PC-9 (cell line): ENCODE measurements around the gene SDK2.

Experiments
- EZH2 ChIP-seq: fragments of 200-600 bp; sonication (generic); IDR thresholded peaks from 2 replicates; pipeline ENCODE4 v1.8.0; 2017; ENCODE audit warnings: antibody characterized with exemption, low read depth
- TF ChIP-seq, protein P1 (sequence below): fragments of 200-600 bp; sonication (generic); conservative IDR thresholded peaks from 2 replicates; pipeline ENCODE4 v1.6.1; 2017; ENCODE audit warnings: mixed run types, antibody characterized with exemption, mild to moderate bottlenecking, moderate library complexity

DNA sequence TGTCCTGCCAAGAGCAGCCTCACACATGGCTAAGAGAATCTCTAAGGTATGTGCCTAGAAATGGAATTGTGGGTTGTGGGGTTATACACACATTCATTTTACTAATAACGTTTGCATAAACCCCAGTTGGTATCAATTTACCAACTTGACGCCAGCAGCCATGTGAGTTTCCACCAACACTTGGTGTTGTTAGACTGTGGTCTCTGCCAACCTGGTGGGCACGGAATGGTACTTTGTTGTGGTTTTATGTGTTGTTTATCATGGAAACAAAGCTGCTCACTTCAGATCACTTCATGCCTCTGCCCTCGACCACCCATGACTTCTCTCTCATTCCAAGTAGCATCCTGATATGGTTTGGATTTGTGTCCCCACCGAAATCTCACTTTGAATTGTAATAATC, 180.4 kb downstream of the SDK2 start:
- TF ChIP-seq, protein P1, sequence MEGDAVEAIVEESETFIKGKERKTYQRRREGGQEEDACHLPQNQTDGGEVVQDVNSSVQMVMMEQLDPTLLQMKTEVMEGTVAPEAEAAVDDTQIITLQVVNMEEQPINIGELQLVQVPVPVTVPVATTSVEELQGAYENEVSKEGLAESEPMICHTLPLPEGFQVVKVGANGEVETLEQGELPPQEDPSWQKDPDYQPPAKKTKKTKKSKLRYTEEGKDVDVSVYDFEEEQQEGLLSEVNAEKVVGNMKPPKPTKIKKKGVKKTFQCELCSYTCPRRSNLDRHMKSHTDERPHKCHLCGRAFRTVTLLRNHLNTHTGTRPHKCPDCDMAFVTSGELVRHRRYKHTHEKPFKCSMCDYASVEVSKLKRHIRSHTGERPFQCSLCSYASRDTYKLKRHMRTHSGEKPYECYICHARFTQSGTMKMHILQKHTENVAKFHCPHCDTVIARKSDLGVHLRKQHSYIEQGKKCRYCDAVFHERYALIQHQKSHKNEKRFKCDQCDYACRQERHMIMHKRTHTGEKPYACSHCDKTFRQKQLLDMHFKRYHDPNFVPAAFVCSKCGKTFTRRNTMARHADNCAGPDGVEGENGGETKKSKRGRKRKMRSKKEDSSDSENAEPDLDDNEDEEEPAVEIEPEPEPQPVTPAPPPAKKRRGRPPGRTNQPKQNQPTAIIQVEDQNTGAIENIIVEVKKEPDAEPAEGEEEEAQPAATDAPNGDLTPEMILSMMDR = no peak
- TF ChIP-seq EZH2 = no peak
